Calu3 (cell line): ENCODE measurements around the gene ABCB1. TPM values are rescaled to one million over a fixed set of nuclear protein-coding genes. Genes with fewer than 3 reads are reported as not detected.

Source experiments
- BruUV-seq: library from RNA; stranded (reverse); fragments of 400-500 nt; replicated peaks from 2 replicates; lab custom pipeline; 2021; lab: Mats Ljungman, UMichigan
- CTCF ChIA-PET: fragments of 300-600 bp; sonication (Branson Sonifier 250); formaldehyde crosslinking; loops from one replicate; lab custom pipeline; 2022; ENCODE audit warnings: antibody characterized with exemption; lab: Charles Lee
- DNase-seq: peaks from one replicate; pipeline ENCODE4 v3.0.0; 2022
- H3K27ac Mint-ChIP-seq: one replicate; pipeline ENCODE4 v1.8.0; 2022; ENCODE audit warnings: mixed read lengths; ENCODE audit not compliant: unreplicated experiment
- H3K27me3 Mint-ChIP-seq: one replicate; pipeline ENCODE4 v1.8.0; 2022; ENCODE audit warnings: mixed read lengths; ENCODE audit not compliant: unreplicated experiment
- H3K36me3 Mint-ChIP-seq: one replicate; pipeline ENCODE4 v1.8.0; 2022; ENCODE audit warnings: mild to moderate bottlenecking, moderate library complexity, mixed read lengths; ENCODE audit not compliant: insufficient read depth, unreplicated experiment
- H3K4me1 Mint-ChIP-seq: one replicate; pipeline ENCODE4 v1.8.0; 2022; ENCODE audit warnings: mild to moderate bottlenecking, low read depth, mixed read lengths; ENCODE audit not compliant: unreplicated experiment
- H3K4me3 Mint-ChIP-seq: one replicate; pipeline ENCODE4 v1.8.0; 2022; ENCODE audit warnings: mild to moderate bottlenecking, low read depth, moderate library complexity, mixed read lengths; ENCODE audit not compliant: unreplicated experiment
- H3K9me3 Mint-ChIP-seq: one replicate; pipeline ENCODE4 v1.8.0; 2022; ENCODE audit warnings: low read depth, mixed read lengths; ENCODE audit not compliant: unreplicated experiment
- CTCF ChIP-seq: fragments of 200-600 bp; IDR thresholded peaks from one replicate; pipeline ENCODE4 v1.8.0; 2022; ENCODE audit warnings: antibody characterized with exemption; ENCODE audit not compliant: unreplicated experiment
- intact Hi-C: fragments of 100-400 bp; cut with micrococcal nuclease; formaldehyde crosslinking; loops from one replicate; pipeline ENCODE4 v1.10.0; 2022; ENCODE audit not compliant: unreplicated experiment
- total RNA-seq: library from RNA; stranded (reverse); gene quantifications from 2 replicates; pipeline ENCODE4 v1.2.3, GENCODE V29; 2022

The ABCB1 gene
- total RNA-seq, 1 experiment from 2014 or later = 5.7 TPM

- DNase-seq = no peak
- CTCF ChIA-PET = no interaction called here
- intact Hi-C loops = no loop called here
Measured at GRCh38 chr7:87615197-87615596, 14.5 kb upstream of the ABCB1 start.

GRCh38 chr7:87609916-87610315 lies 9.2 kb upstream of the ABCB1 start:
- no peaks in the 10 kb centered on the region for H3K36me3 Mint-ChIP-seq
- CTCF ChIA-PET = interaction anchor here (0.6 kb wide), 1 partner anchor 90 kb away, joined by 4 read pairs; no protein-coding TSS in a partner anchor
- H3K27me3 Mint-ChIP-seq = peaks cover 7% of the 10 kb centered on the region
- intact Hi-C loops = loop anchor here (2.0 kb wide), 1 partner anchor 45 kb away; no protein-coding TSS in a partner anchor
- no peak overlapping the region for H3K27ac Mint-ChIP-seq
- no peak for DNase-seq
- H3K4me3 Mint-ChIP-seq = no peak overlapping the region
- H3K9me3 Mint-ChIP-seq = no peaks in the 10 kb centered on the region
- BruUV-seq = no TSS peak
- H3K4me1 Mint-ChIP-seq = peaks cover 9% of the 10 kb centered on the region
- TF ChIP-seq CTCF = no peak

More at GRCh38 chr7:87615197-87615596, 14.5 kb upstream of the ABCB1 start:
- Mint-ChIP-seq H3K4me3 (no peak overlapping the region), H3K36me3 (no peaks in the 10 kb centered on the region), H3K27ac (no peak overlapping the region), H3K4me1 (no peaks in the 10 kb centered on the region), H3K9me3 (peaks cover 4% of the 10 kb centered on the region), H3K27me3 (peaks cover 21% of the 10 kb centered on the region)
- BruUV-seq = no TSS peak
- no peak for TF ChIP-seq CTCF

- intact Hi-C loops = loop anchor here (2.0 kb wide), 1 partner anchor 44 kb away; no protein-coding TSS in a partner anchor
- Mint-ChIP-seq H3K9me3 (no peaks in the 10 kb centered on the region), H3K4me3 (no peak overlapping the region), H3K27me3 (peaks cover 9% of the 10 kb centered on the region), H3K36me3 (no peaks in the 10 kb centered on the region), H3K27ac (no peak overlapping the region), H3K4me1 (peaks cover 9% of the 10 kb centered on the region)
- BruUV-seq = no TSS peak
- CTCF ChIA-PET = interaction anchor here (0.6 kb wide), 1 partner anchor 35 kb away, joined by 4 read pairs; no protein-coding TSS in a partner anchor
- TF ChIP-seq CTCF = no peak
- no peak for DNase-seq
Measured at GRCh38 chr7:87608431-87608830, 7.7 kb upstream of the ABCB1 start.

GRCh38 chr7:87604264-87604663 lies 3.6 kb upstream of the ABCB1 start:
- no TSS peak for BruUV-seq
- no peak for TF ChIP-seq CTCF
- Mint-ChIP-seq H3K4me1 (peaks cover 14% of the 10 kb centered on the region), H3K27ac (no peak overlapping the region), H3K36me3 (peaks cover 8% of the 10 kb centered on the region), H3K27me3 (peaks cover 22% of the 10 kb centered on the region), H3K4me3 (no peak overlapping the region), H3K9me3 (no peaks in the 10 kb centered on the region)
- intact Hi-C loops = no loop called here
- CTCF ChIA-PET = no interaction called here
- DNase-seq = no peak
